ENCODE results near the gene IRX4.

Gene IRX4

GRCh38 chr5:1882337-1883119 lies at the start of gene IRX4:
Gene IRX4 (minus strand): TSS chr5:1882925. CDS start chr5:1882647, 278 bp downstream.
- no peak for DNase-seq

DNA sequence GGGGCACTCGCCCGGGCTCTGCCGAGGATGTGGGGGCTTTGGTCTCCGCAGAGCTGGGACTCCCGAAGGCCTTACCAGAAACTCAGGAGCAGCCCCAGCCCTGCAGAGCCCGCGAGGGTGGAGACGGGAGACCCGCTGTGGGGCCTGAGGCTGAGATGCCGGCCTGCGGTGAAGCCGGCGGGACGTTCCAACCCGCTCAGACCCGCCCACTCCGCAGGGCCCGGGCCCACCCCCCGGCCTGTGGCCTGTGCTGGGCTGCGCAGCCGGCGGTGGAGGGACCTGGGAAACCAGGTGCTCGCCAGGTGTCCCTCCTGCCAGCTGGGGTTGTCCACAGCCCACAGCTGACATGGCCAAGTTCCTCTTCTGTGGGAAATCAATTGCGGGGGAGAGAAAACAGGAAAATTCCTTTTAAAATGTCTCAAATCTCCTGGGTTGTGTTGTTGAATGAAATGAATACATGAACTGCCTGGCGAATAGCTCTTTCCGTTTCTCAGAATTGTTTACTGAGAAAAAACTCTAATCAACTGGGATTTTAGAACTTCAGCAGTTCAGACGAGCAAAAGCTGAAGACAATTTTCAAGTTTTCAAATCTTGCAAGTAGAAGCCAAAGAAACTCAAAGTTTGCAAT lies 49.0 kb upstream of the IRX4 start:
- DNase-seq, result no peak

- DNase-seq, result no peak
These were observed 48.3 kb upstream of the IRX4 start for GRCh38 chr5:1930880-1931603.

- DNase-seq, result no peak
These were observed 47.8 kb upstream of the IRX4 start for GRCh38 chr5:1930501-1930879.

DNA sequence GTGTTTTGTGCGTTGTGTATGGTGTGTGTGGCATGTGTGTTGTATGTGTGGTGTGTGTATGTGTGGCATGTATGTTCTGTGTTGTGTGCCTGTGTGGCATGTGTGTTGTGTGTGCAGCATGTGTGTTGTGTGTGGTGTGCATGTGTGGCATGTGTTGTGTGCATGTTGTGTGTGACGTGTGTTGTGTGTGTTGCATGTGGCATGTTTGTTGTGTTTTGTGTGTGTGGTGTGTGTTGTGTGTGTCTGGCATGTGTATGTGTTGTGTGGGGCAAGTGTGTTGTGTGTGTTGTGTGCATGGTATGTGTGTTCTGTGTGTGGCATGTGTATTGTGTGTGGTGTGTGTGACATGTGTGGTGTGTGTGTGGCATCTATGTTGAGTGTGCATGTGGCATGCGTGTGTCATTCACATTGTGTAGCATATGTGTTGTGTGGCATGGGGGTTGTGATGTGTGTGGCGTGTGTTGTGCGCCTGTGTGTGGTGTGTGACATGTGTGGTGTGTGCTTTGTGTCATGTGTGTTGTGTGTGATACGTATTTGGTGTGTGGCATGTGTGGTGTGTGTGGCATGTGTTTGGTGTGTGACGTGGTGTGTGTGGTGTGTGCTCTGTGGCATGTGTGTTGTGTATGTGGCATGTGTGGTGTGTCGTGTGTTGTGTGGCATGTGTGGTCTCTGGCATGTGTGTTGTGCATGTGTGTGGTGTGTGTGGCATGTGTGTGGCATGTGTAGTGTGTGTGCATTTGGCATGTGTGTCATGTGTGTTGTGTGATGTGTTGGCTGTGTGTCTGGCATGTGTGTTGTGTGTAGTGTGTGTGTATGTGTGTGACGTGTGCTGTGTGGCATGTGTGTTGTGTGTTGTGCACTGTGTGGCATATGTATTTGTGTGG lies 46.6 kb upstream of the IRX4 start:
- no peak for DNase-seq

DNA sequence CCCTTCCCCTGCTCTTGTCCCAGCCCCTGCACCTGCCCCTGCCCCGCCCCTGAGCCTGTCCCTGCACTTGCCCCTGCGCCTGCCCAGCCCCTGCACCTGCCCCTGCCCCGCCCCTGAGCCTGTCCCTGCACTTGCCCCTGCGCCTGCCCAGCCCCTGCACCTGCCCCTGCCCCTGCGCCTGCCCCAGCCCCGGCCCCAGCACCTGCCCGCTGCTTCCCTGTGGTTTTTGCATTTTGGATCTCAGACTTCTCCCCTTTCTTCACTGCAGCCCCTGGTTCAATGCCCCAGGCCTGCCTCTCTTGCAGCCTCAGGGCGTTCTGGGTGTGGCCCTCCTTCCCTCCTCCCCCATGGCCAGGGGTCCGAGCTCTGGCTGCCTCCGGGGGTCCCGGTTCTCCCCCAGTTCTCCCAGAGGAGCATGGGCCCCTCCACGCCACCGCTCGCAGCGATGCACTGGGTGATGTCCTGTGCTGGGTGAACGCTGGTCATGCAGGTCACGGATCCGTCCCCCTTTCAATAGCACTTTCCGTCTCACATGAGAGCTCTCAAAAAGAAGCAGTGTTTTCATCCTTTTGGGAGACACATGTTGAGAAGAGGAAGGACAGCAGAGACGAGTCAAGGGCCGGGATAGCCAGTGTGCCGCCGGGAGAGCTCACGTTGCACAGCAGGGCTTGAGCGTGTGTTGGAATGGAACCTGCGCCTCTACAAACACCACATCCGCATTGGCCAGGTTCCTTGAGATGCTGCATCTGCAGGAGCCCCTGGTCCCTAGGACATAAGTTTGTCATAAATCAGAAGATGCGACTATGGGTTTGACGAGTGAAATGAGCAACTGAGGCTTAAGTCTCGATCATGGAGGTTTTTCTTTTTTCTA lies 44.0 kb upstream of the IRX4 start:
- no peak for DNase-seq

- DNase-seq, result no peak
These were observed 43.3 kb upstream of the IRX4 start for GRCh38 chr5:1926071-1926440.

- no peak for DNase-seq
These were observed 42.7 kb upstream of the IRX4 start for GRCh38 chr5:1925111-1926070.

DNA sequence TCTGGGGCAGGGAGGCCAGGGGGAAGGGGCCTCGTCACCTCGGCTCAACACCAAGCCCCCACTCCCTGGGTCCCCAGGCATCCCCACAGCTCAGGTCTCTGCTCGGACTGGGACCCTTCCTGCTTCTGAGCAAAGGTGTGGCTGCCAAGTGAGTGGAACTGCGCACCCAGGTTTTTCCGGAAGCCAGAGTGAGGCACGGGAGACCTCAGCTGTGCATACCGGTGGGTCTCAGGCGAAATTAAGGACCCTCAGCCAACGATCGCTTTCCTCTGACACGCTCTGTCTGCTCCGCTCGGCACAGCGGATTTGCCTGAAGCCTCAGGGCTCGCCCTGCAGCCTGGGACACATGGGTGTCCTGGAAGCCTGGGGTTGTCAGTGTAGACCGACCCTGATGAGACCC lies 41.0 kb upstream of the IRX4 start:
- DNase-seq, result no peak

DNA sequence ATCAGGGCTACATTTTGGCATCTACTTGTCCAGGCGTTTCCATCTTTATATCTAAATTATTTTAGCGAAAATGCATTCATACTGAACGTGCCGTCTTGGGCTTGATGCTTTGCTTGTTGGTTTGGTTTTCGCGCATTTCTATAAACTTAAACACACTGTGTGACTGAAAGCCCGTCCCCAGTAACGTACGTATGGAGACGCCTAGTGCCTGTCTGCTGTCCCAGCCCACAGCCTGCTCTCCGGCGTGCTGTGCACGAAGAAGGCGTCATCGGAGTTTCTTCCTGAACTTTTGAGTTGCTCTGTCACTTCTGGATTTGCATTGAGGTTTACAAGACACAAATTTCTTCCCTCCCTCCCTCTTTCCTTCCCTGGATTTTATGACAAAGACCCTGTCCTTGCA lies 40.6 kb upstream of the IRX4 start:
- no peak for DNase-seq

GRCh38 chr5:1921711-1922110 lies 39.0 kb upstream of the IRX4 start:
- no peak for DNase-seq

DNA sequence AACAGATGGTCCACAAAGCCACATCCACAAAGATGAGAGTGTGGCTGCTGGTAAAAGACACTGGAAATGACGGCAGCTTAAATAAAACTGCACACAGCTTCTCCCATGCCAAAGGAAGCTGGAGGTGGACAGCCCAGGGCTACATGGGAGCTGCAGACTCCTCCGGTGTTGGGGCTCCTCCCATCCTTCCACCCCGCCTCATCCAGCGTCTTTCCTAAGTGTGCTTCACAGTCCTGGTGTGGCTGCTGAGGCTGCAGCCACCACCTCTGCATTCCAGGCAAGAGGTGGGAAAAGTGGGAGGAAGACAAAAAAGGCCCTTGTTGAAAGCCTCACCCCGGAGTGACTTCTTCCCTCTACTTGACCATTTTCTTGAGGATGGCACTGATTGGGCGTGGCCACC lies 37.0 kb upstream of the IRX4 start:
- DNase-seq, result no peak

DNA sequence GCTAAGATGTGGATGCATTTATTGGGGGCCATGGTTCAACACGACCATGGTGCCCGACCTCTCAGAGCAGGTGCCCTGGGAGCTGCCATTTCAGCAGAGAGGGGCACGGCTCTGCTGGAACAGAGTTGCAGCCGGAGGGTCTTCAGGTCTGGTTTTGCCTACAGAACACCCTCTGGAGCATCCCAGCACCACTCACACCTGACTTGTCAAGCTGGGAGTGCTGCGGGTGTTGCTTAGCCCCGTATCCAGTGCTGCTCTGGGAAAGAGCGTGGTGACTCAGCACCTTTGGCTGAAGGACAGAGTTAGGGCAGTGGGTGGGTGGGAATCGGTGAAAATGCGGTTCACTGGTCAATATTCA lies 36.5 kb upstream of the IRX4 start:
- DNase-seq, result no peak

DNA sequence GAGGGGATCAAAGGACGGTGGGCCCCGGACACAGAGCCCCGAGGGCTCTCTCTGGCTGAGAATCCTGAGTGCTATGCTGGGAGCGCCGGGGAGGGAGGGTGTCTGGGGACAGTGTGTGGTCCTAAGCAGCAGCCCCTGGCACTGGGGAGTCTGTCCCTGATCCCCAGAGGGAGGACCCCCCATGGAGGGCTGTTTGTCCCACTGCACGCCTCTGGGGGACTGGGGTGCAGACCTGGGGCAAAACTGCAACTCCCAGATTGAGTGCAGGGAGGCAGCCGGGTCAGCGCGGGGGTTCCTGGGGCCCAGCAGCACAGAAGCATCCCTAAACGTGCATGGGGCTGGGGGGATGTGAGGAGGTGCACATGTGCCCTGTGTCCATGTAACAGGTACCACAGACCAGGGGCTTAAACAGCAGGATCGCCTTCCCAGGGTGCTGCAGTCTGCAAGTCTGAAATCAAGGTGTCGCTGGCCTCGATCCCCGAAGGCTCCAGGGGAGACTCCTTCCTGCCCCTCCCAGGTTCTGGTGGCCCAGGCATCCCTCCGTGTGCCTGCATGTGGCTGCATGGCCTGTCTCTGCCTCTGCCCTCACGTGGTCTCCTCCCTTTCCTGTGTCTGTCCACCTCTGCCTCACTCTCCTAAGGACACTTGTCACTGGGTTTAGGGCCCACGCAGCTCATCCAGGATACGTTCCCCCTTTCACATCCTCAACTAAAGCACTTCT lies 35.9 kb upstream of the IRX4 start:
- no peak for DNase-seq

DNA sequence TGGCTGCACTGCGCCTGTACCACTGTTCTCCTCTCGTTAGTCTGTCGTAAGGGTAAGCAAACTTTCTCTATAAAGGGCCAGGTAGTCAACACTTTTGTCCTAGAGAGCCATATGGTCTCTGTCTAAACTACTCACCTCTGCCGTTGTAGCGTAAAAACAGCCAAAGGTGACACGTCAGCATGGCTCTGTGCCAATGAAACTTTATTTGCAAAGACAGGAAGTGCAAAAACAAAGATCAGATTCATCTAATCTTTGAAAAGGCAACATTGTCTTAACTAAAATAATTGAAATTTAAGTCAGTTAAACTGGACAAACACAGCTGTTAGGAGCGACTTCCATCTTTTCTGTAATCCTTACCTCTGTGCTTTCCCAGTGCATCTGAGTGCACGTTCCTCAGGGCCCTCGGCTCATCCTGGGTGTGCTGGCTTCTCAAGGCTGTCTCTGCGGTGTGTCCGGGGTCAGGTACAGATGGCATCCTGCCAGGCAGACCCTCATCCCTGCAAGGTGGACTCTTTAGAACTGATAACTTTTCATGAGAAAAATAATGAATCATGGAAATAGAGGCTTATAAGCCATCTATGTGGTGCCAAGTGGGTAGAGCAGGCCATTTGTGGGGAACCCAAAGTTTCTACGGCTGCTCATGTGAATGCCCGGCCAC lies 35.2 kb upstream of the IRX4 start:
- DNase-seq, result no peak

GRCh38 chr5:1916041-1917001 lies 33.6 kb upstream of the IRX4 start:
- no peak for DNase-seq

- no peak for DNase-seq
These were observed 32.6 kb upstream of the IRX4 start for GRCh38 chr5:1915316-1915715.

GRCh38 chr5:1914471-1914870 lies 31.7 kb upstream of the IRX4 start:
- DNase-seq, result no peak

- DNase-seq, result no peak
These were observed 30.9 kb upstream of the IRX4 start for GRCh38 chr5:1913578-1913977.

All from activated naive CD4-positive, alpha-beta T cell treated with anti-CD3 and anti-CD28 coated beads, Interleukin-2, amount 50 U/mL, for 16 hours (primary cell).